Stomach (tissue), 9 donors: ENCODE data around the gene DMAC2L. TPM values are rescaled to one million over a fixed set of nuclear protein-coding genes. Genes with fewer than 3 reads are reported as not detected.
"Not testable (repeated sequence)": the region's sequence is repeated elsewhere in the genome, so short reads cannot be mapped to it uniquely, and the experiment has no call there.

Experiments
- DNase-seq, 2 donors: peaks; one replicate each; pipeline versions ENCODE4 v3.0.0 to v3.0.0-alpha.2; 2013 to 2019
- H3K27ac ChIP-seq, 5 donors: fragments of 200-600 bp in 4 of 5; sonication (generic) in 4 of 5; one replicate each; pipeline ENCODE4 v1.5.1; 2013 to 2019; ENCODE audit warnings: mild to moderate bottlenecking in 1 of 5, moderate library complexity in 1 of 5
- H3K27me3 ChIP-seq, 3 donors: fragments of 200-600 bp; sonication (generic); one replicate each; pipeline ENCODE4 v1.5.1; 2017 to 2019; ENCODE audit warnings: mixed run types in 1 of 3
- H3K36me3 ChIP-seq, 4 donors: fragments of 200-600 bp; sonication (generic); 1 replicate in 3 of 4; 2 replicates in 1 of 4; pipeline ENCODE4 v1.5.1; 2016 to 2019
- H3K4me1 ChIP-seq, 4 donors: fragments of 200-600 bp; sonication (generic); one replicate each; pipeline ENCODE4 v1.5.1; 2016 to 2019
- H3K4me3 ChIP-seq, 4 donors: fragments of 200-600 bp; sonication (generic) in 3 of 4; one replicate each; pipeline ENCODE4 v1.5.1; 2016 to 2019; ENCODE audit warnings: mild to moderate bottlenecking in 1 of 4
- H3K9me3 ChIP-seq, 4 donors: fragments of 200-600 bp; sonication (generic); one replicate each; pipeline ENCODE4 v1.5.1; 2016 to 2019
- CTCF ChIP-seq, 7 experiments: fragments of 450-650 bp in 4 of 7; fragments of 200-600 bp in 3 of 7; sonication (generic) in 3 of 7; IDR thresholded peaks; one replicate each; pipeline ENCODE4 v1.5.1; 2016 to 2019; ENCODE audit warnings: antibody characterized with exemption in 7 of 7, control low read depth in 2 of 7, mild to moderate bottlenecking in 1 of 7
- EP300 ChIP-seq: sonication (generic); formaldehyde crosslinking; IDR thresholded peaks from one replicate; pipeline ENCODE4 v1.6.1; 2017; ENCODE audit warnings: antibody characterized with exemption
- POLR2A ChIP-seq, 4 donors: fragments of 450-650 bp; IDR thresholded peaks; one replicate each; pipeline ENCODE4 v1.6.1; 2016; ENCODE audit warnings: antibody characterized with exemption in 4 of 4, control low read depth in 2 of 4, mild to moderate bottlenecking in 1 of 4, moderate library complexity in 1 of 4
- POLR2AphosphoS5 ChIP-seq, 3 donors: sonication (generic); formaldehyde crosslinking; IDR thresholded peaks; one replicate each; pipeline ENCODE4 v1.6.1; 2016; ENCODE audit warnings: antibody characterized with exemption in 3 of 3
- WGBS, 5 donors: extraction: QIAGEN DNeasy Blood & Tissue Kit in 3 of 5; methylation state at CpG; one replicate each; pipeline versions ENCODE4 v1.1.5 to v1.1.7; 2013 to 2018; 5-methylcytosine and 5-hydroxymethylcytosine counted together
- intact Hi-C: fragments of 100-400 bp; cut with DNase I; formaldehyde crosslinking; loops from one replicate; pipeline ENCODE4 v1.15.1; 2023; ENCODE audit warnings: low total_unique reads
- polyA plus RNA-seq, 3 donors: library from polyadenylated mRNA; stranded (reverse); fragments of 200-250 nt; gene quantifications; one replicate each; pipeline ENCODE4 v1.2.3, GENCODE V29; 2013
- total RNA-seq, 5 donors: library from RNA; depleted of rRNA; stranded (reverse); fragments of >200 nt; gene quantifications; one replicate each; pipeline versions ENCODE4 v1.1.0 to v1.2.3, GENCODE V29; 2014 to 2016
- donor health status: healthy with polysubstance abuse.
- donor health status: Bipolar disorder and iron deficiency.
- donor health status: healthy.

Gene DMAC2L
- total and polyA plus RNA-seq, 8 donors, result 1.3 to 83.4 (median 15.4) TPM

GRCh38 chr14:50359631-50360030 lies 47.5 kb downstream of the DMAC2L start:
- intact Hi-C loops, result no loop called here
- H3K9me3 ChIP-seq, result no peaks in the 10 kb centered on the region
- 22 to 61% (median 47%) methylated on average over 5 of the region's 5 CpGs for WGBS, 5 donors
- H3K27me3 ChIP-seq, result no peaks in the 10 kb centered on the region
- DNase-seq, result no peak
- TF ChIP-seq POLR2A (IDR thresholded peaks at IDR 0.05) (no peak), POLR2AphosphoS5 (IDR thresholded peaks at IDR 0.05) (no peak), EP300 (no peak), CTCF (IDR thresholded peaks at IDR 0.05) (no peak)
- no peak overlapping the region for H3K4me3 ChIP-seq
- peaks cover 4 to 31% (median 25%) of the 10 kb centered on the region in 4 donors for H3K4me1 ChIP-seq
- H3K27ac ChIP-seq, result no peak overlapping the region
- peaks cover 0 to 5% (median 1%) of the 10 kb centered on the region in 4 donors for H3K36me3 ChIP-seq

GRCh38 chr14:50360093-50360492 lies 48.0 kb downstream of the DMAC2L start:
- WGBS, 5 donors, result 35 to 79% (median 58%) methylated on average over 3 of the region's 3 CpGs
- no peak for TF ChIP-seq POLR2AphosphoS5 (IDR thresholded peaks at IDR 0.05)
- no peak for TF ChIP-seq CTCF (IDR thresholded peaks at IDR 0.05)
- TF ChIP-seq EP300, result no peak
- TF ChIP-seq POLR2A (IDR thresholded peaks at IDR 0.05), result no peak
- H3K36me3 ChIP-seq, result peaks cover 0 to 5% (median 1%) of the 10 kb centered on the region in 4 donors
- H3K4me3 ChIP-seq, result no peak overlapping the region
- H3K27ac ChIP-seq, result peak overlapping the region in 2 of 5 donors; percentile 2 to 33
- no peaks in the 10 kb centered on the region for H3K27me3 ChIP-seq
- no peak for DNase-seq
- intact Hi-C loops, result no loop called here
- no peaks in the 10 kb centered on the region for H3K9me3 ChIP-seq
- peaks cover 4 to 32% (median 27%) of the 10 kb centered on the region in 4 donors for H3K4me1 ChIP-seq

GRCh38 chr14:50360851-50361250 lies 48.7 kb downstream of the DMAC2L start:
- Histone ChIP-seq H3K4me1 (peaks cover 7 to 40% (median 29%) of the 10 kb centered on the region in 4 donors), H3K36me3 (peaks cover 0 to 5% (median 1%) of the 10 kb centered on the region in 4 donors), H3K4me3 (no peak overlapping the region), H3K27ac (peak overlapping the region in 2 of 5 donors; percentile 4 to 33), H3K27me3 (no peaks in the 10 kb centered on the region), H3K9me3 (no peaks in the 10 kb centered on the region)
- DNase-seq, result no peak
- intact Hi-C loops, result no loop called here
- TF ChIP-seq POLR2AphosphoS5 (IDR thresholded peaks at IDR 0.05) (no peak), CTCF (IDR thresholded peaks at IDR 0.05) (no peak), POLR2A (IDR thresholded peaks at IDR 0.05) (no peak), EP300 (no peak)
- 48 to 68% (median 57%) methylated on average over 2 of the region's 2 CpGs for WGBS, 5 donors

- intact Hi-C loops, DNase-seq, H3K9me3 ChIP-seq, H3K4me3 ChIP-seq, H3K36me3 ChIP-seq, H3K27me3 ChIP-seq: not testable (repeated sequence)
- 94 to 99% (median 96%) methylated on average over 16 to 36 of the region's 36 CpGs for WGBS, 5 donors
- peak overlapping the region in 2 of 5 donors; percentile 25 for H3K27ac ChIP-seq
- H3K4me1 ChIP-seq, result peaks cover 7 to 45% (median 29%) of the 10 kb centered on the region in 4 donors
Measured at GRCh38 chr14:50361473-50362403, 49.6 kb downstream of the DMAC2L start.
